NT2/D1 (cell line): Measurements from ENCODE around the gene NIPSNAP3A.

Experiments used
- DNase-seq: peaks from one replicate; pipeline ENCODE4 v3.0.0-alpha.2; 2011; ENCODE audit warnings: low read depth, low spot score
- H3K27me3 ChIP-seq: 2 replicates; pipeline ENCODE4 v1.6.0; 2011; ENCODE audit warnings: mild to moderate bottlenecking; ENCODE audit not compliant: insufficient read length, insufficient read depth
- H3K36me3 ChIP-seq: 2 replicates; pipeline ENCODE4 v1.6.1; 2011; ENCODE audit warnings: mild to moderate bottlenecking, low read length, mixed read lengths; ENCODE audit not compliant: insufficient read depth, insufficient read length
- H3K4me1 ChIP-seq: 2 replicates; pipeline ENCODE4 v1.5.1; 2011; ENCODE audit not compliant: insufficient read depth, insufficient read length
- H3K4me3 ChIP-seq: 2 replicates; pipeline ENCODE4 v1.5.1; 2011; ENCODE audit warnings: low read depth; ENCODE audit not compliant: insufficient read length
- H3K9ac ChIP-seq: 2 replicates; pipeline ENCODE4 v1.6.0; 2011; ENCODE audit warnings: low read depth; ENCODE audit not compliant: insufficient read length
- H3K9me3 ChIP-seq: 2 replicates; pipeline ENCODE4 v1.5.1; 2011; ENCODE audit warnings: mild to moderate bottlenecking, low read length; ENCODE audit not compliant: insufficient read depth
- SUZ12 ChIP-seq: IDR thresholded peaks from 2 replicates; pipeline ENCODE4 v1.6.1; 2011; ENCODE audit not compliant: insufficient read length, insufficient read depth; ENCODE audit errors: extremely low read depth
- YY1 ChIP-seq: IDR thresholded peaks from 2 replicates; pipeline ENCODE4 v1.6.1; 2011; ENCODE audit not compliant: insufficient read length, insufficient read depth
- ZNF274 ChIP-seq: IDR thresholded peaks from 2 replicates; pipeline ENCODE4 v1.6.1; 2011; ENCODE audit warnings: mild to moderate bottlenecking, low read depth, low read length

NIPSNAP3A gene

DNA sequence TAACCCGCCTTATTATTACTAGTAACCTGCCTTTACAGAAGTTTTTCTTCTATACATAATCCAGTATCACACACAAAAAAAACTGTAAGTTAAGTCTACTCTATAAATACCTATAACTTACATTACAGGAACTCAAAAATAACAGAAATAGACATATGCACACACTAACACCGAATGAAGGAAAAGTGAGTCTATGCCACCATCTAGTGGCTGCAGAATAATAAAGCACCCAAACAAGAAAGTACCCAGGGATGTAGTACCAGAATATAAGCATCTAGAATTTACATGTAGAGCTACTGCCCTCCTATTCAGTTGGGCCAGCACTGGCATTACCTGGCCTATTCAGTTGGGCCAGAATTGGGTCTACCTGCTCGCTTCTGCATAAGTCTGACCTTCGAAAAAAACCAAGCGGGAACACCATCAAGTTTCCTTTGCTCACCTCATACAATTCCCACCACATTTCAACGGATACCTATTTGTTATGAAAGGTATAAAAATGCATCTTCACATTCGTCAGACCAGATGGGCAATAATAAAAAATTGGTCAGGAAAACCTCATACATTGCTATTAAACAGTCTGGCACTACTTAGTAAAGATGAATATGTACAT is 4.0 kb upstream of the NIPSNAP3A start:
- Histone ChIP-seq H3K9me3 (no peaks in the 10 kb centered on the region), H3K9ac (no peak overlapping the region), H3K4me3 (no peak overlapping the region), H3K27me3 (no peaks in the 10 kb centered on the region), H3K36me3 (no peaks in the 10 kb centered on the region), H3K4me1 (no peaks in the 10 kb centered on the region)
- peak; percentile 18 for DNase-seq
- no peak for TF ChIP-seq ZNF274
- TF ChIP-seq SUZ12 = no peak
- no peak for TF ChIP-seq YY1

DNA sequence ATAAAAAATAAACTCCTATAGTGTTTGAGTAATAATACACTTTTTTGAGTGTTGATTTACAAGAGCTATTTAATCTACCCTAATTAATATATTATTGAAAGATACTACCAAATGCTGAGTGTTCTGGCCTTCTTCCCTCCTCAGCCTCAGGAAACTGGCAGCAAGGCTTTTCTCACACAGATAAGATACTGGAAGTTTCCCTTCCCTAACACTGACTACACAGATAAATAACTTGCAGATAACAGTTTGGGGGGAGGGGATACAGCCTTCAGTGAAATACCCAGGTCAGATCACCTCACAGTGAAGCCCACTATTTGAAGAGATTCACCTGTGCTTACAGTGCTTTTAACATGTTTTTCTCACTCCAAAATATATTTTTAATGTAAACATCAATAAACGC is 1.6 kb upstream of the NIPSNAP3A start:
- Histone ChIP-seq H3K4me1 (no peaks in the 10 kb centered on the region), H3K27me3 (no peaks in the 10 kb centered on the region), H3K4me3 (no peak overlapping the region), H3K9me3 (no peaks in the 10 kb centered on the region), H3K36me3 (peaks cover under 1% of the 10 kb centered on the region), H3K9ac (no peak overlapping the region)
- no peak for TF ChIP-seq YY1
- TF ChIP-seq ZNF274 = no peak
- no peak for TF ChIP-seq SUZ12
- DNase-seq = no peak

- H3K9me3 ChIP-seq = no peaks in the 10 kb centered on the region
- no peaks in the 10 kb centered on the region for H3K4me1 ChIP-seq
- H3K4me3 ChIP-seq = no peak overlapping the region
- DNase-seq = no peak
- peaks cover 5% of the 10 kb centered on the region for H3K36me3 ChIP-seq
- H3K27me3 ChIP-seq = no peaks in the 10 kb centered on the region
- TF ChIP-seq SUZ12 (no peak), ZNF274 (no peak), YY1 (no peak)
- no peak overlapping the region for H3K9ac ChIP-seq
Observed at GRCh38 chr9:104746285-104746684, 1.2 kb upstream of the NIPSNAP3A start.

- peak overlapping the region; percentile 77 for H3K4me3 ChIP-seq
- H3K9ac ChIP-seq = peak overlapping the region; percentile 85
- DNase-seq = no peak
- peaks cover 10% of the 10 kb centered on the region for H3K36me3 ChIP-seq
- H3K27me3 ChIP-seq = no peaks in the 10 kb centered on the region
- TF ChIP-seq YY1 (no peak), ZNF274 (no peak), SUZ12 (no peak)
- no peaks in the 10 kb centered on the region for H3K9me3 ChIP-seq
- H3K4me1 ChIP-seq = no peaks in the 10 kb centered on the region
Observed at GRCh38 chr9:104746798-104747197, 685 bp upstream of the NIPSNAP3A start.

DNA sequence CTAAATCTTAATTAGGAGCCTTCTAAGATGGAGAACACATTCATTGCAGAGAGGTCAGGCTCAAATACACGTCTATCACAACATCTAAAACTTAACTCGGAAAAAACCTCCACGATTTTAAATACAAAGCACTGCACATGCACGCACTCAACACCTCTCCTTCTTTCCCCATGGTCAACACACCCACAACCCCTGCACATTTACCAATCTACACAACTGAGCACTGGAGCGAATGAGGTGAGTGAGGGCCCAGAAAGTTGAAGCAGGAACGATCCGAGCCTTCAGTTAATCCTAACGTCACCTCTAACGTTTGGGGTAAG is 278 bp upstream of the NIPSNAP3A start:
- H3K4me1 ChIP-seq = no peaks in the 10 kb centered on the region
- peak overlapping the region; percentile 85 for H3K9ac ChIP-seq
- H3K4me3 ChIP-seq = peak overlapping the region; percentile 77
- TF ChIP-seq SUZ12 = no peak
- no peak for TF ChIP-seq ZNF274
- TF ChIP-seq YY1 = no peak
- no peaks in the 10 kb centered on the region for H3K27me3 ChIP-seq
- H3K36me3 ChIP-seq = peaks cover 12% of the 10 kb centered on the region
- no peak for DNase-seq
- no peaks in the 10 kb centered on the region for H3K9me3 ChIP-seq

- Histone ChIP-seq H3K4me1 (no peaks in the 10 kb centered on the region), H3K36me3 (peaks cover 22% of the 10 kb centered on the region), H3K4me3 (peak overlapping the region; percentile 77), H3K9me3 (no peaks in the 10 kb centered on the region), H3K9ac (peak overlapping the region; percentile 85), H3K27me3 (no peaks in the 10 kb centered on the region)
- TF ChIP-seq SUZ12 (no peak), YY1 (no peak), ZNF274 (no peak)
- no peak for DNase-seq
Observed at GRCh38 chr9:104748359-104749031, 1.0 kb downstream of the NIPSNAP3A start.

GRCh38 chr9:104750185-104750767 is 2.8 kb downstream of the NIPSNAP3A start:
- Histone ChIP-seq H3K36me3 (peaks cover 22% of the 10 kb centered on the region), H3K4me1 (no peaks in the 10 kb centered on the region), H3K4me3 (no peak overlapping the region), H3K9ac (no peak overlapping the region), H3K9me3 (no peaks in the 10 kb centered on the region), H3K27me3 (no peaks in the 10 kb centered on the region)
- DNase-seq = no peak
- TF ChIP-seq ZNF274 (no peak), SUZ12 (no peak)
